Astrocyte of the spinal cord (primary cell): Measurements from ENCODE around the gene PDGFRB.
A peak's percentile ranks its signal among the peaks of the same experiment; 100 is the strongest.

Source experiments
- DNase-seq: peaks from one replicate; pipeline ENCODE4 v3.0.0; 2011; ENCODE audit warnings: low read depth, low spot score
- H3K4me3 ChIP-seq: 2 replicates; pipeline ENCODE4 v1.5.1; 2011; ENCODE audit warnings: low read depth, mild to moderate bottlenecking, low read length, moderate library complexity
- in situ Hi-C: cut with HindIII; loops from 2 replicates; pipeline ENCODE4 v1.10.0; 2017; ENCODE audit warnings: low sequenced_read_pairs
- TF ChIP-seq, protein P1 (sequence below): IDR thresholded peaks from 2 replicates; pipeline ENCODE4 v1.5.1; 2012; ENCODE audit warnings: low read depth, mild to moderate bottlenecking, low read length, inconsistent platforms

The PDGFRB gene

DNA sequence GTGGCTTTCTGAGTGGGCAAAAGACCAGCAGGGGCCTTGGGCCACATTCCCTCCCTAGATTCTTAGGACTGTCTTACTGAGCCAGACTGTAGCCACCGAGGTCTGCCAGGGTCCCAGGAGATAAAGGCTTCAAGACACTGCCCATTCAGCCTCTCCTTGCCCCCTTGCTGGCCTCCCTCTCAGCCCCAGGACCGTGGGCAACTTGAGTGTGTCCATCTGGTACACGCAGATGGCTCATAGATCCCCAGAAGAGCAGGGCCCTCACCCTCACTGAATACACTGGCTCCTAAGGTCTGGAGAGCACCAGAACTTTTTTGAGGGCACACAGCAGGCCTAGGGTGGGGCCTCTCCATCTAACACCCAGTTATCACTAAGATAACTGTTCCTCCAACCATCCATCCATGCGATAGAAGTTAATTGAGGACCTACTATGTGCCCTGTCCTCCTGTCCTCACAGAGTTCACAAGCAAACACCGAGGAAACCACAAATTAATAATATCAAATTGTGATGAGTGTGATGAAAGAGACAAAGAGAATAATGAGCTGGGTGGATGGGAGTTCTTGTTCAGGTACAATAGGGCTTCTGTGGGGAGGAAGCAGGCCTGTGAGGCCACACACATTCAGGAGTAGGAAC lies 4.9 kb upstream of the PDGFRB start:
- no peak overlapping the region for H3K4me3 ChIP-seq
- no peak for DNase-seq
- TF ChIP-seq, protein P1, sequence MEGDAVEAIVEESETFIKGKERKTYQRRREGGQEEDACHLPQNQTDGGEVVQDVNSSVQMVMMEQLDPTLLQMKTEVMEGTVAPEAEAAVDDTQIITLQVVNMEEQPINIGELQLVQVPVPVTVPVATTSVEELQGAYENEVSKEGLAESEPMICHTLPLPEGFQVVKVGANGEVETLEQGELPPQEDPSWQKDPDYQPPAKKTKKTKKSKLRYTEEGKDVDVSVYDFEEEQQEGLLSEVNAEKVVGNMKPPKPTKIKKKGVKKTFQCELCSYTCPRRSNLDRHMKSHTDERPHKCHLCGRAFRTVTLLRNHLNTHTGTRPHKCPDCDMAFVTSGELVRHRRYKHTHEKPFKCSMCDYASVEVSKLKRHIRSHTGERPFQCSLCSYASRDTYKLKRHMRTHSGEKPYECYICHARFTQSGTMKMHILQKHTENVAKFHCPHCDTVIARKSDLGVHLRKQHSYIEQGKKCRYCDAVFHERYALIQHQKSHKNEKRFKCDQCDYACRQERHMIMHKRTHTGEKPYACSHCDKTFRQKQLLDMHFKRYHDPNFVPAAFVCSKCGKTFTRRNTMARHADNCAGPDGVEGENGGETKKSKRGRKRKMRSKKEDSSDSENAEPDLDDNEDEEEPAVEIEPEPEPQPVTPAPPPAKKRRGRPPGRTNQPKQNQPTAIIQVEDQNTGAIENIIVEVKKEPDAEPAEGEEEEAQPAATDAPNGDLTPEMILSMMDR: no peak
- in situ Hi-C loops: no loop called here

DNA sequence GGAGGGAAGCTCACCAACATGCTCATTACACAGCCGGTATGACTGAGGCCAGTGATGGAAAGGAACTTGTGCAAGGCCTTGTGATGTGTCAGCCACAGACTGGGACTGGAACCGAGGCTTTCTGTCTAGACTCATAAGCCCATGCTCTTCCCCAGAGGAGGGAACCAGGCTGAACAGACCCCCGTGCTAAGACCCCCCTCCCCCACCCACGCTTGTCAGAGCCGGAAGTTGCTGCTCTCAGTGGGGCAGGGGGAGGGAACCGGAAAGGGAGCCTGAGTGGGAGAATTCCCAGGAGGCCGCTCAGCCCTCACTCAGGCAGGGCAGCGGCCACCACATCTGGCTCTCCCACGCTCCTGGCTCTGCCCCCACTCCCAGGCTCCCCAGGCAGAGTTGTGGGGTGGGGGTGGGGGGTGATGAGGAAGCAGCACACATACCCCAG lies 4.1 kb upstream of the PDGFRB start:
- TF ChIP-seq, protein P1: no peak
- H3K4me3 ChIP-seq: no peak overlapping the region
- in situ Hi-C loops: no loop called here
- DNase-seq: peak; percentile 67

DNA sequence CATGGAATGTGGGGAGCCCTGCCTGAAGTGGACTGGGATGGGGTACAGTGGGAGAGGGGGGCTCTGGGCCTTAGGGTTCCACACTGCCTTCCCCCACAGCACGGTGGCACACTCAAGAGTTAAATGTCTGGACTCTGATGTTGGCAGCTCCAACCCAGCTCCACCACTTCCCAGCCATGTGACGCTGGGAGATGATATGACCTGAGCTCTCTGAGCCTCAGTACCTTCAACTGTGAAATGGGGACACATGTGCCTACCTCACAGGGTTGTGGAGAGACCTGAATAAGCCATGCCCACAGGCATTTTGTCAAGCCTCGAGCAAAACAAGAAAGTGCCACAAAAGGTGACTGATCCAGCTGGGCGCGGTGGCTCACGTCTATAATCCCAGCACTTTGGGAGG lies 3.4 kb upstream of the PDGFRB start:
- in situ Hi-C loops: no loop called here
- no peak for DNase-seq
- H3K4me3 ChIP-seq: no peak overlapping the region
- TF ChIP-seq, protein P1: no peak

DNA sequence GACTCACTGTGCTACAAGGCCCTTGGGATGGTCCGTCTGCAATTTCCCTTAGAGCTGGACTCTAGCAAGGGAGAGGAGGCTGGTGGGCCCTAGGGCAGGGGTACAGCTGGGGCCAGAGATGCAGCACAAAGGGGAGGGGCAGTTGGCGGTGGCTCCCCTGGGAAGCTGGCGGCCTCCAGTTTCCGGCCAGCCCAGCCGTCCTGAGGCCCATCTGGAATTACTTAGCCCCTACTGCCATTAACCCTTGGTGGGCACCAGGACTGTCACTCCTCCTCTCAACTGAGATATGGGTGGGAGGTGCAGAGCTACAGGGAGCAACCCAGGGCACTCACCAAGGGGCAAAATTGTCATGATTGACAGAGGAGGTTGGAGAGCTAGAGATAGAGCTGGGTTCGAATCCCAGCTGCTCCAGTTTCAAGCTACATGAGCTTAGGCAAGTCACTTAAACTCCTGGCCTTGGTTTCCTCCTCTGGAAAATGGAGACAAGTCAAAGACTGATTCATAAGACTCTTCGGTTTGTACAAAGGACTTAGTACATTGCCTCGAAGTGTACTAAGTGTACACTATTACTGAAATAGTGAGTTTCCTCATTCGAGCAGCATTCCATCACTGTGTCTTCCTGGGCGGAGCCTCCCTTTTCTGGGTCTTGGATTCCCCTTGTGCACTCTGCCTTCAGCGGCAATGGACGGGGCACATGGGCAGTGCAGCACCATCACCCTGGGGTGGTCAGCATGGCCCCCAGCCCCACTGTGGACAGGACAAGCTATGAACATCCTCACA lies 2.7 kb upstream of the PDGFRB start:
- TF ChIP-seq, protein P1: no peak
- peak; percentile 35 for DNase-seq
- in situ Hi-C loops: no loop called here
- no peak overlapping the region for H3K4me3 ChIP-seq

DNA sequence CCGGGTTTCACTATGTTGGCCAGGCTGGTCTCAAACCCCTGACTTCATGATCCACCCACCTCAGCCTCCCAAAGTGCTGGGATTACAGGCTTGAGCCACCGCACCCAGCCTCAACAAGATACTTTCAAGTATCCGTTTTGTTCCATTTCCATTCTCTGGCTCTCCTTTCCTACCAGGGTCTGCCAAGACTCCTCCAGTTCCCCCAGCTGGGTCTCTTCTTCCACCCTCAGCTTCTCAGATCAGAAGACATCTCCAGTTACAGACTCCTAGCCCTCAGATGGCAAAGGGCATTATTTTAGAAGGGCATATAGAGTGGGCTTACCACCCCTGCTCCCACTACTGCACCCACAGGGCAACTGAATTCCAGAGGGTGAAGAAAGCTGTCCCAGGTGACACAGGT lies 1.5 kb upstream of the PDGFRB start:
- TF ChIP-seq, protein P1: no peak
- in situ Hi-C loops: no loop called here
- DNase-seq: no peak
- H3K4me3 ChIP-seq: no peak overlapping the region

DNA sequence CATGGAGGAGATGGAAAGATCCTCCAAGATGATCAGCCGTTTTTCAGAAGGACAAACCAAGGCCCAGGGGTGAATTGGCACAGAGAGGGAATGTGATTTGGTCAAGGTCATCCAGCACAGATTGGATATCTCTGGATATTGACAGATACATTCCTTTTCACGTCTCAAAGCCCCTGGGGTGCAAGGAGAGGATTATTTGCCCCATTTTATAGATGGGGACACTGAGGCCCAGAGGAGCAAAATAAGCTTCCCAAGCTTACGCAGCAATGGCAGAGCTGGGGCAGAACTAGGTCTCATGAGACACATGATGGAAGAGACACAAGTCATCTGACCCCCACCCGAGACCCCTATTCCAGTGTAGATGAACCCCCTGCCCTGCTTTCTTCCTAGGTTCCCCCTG lies 895 bp upstream of the PDGFRB start:
- TF ChIP-seq, protein P1: no peak
- no peak for DNase-seq
- in situ Hi-C loops: no loop called here
- H3K4me3 ChIP-seq: no peak overlapping the region
